HepG2 (cell line): ENCODE data around the gene TAS1R1. TPM values are rescaled to one million over a fixed set of nuclear protein-coding genes. Genes with fewer than 3 reads are reported as not detected.

Source experiments
- AGO1 ChIP-seq: fragments of 200-400 bp; formaldehyde crosslinking; IDR thresholded peaks from 2 replicates; pipeline ENCODE4 v1.6.1; 2017; ENCODE audit warnings: mild to moderate bottlenecking, low read depth, low read length, moderate library complexity; ENCODE audit not compliant: poor library complexity, severe bottlenecking
- ATM ChIP-seq: fragments of 450-650 bp; IDR thresholded peaks from 2 replicates; pipeline ENCODE4 v1.7.1; 2017; ENCODE audit warnings: mild to moderate bottlenecking, borderline replicate concordance
- ELF3 ChIP-seq: IDR thresholded peaks from 2 replicates; pipeline ENCODE4 v1.6.1; 2016; ENCODE audit warnings: missing genetic modification reagents, missing compliant biosample characterization
- FOXM1 ChIP-seq: sonication (generic); formaldehyde crosslinking; IDR thresholded peaks from 2 replicates; pipeline ENCODE4 v1.5.0; 2020; ENCODE audit warnings: missing genetic modification reagents
- KDM6A ChIP-seq: IDR thresholded peaks from 2 replicates; pipeline ENCODE4 v1.6.1; 2016; ENCODE audit warnings: low read depth
- RERE ChIP-seq: IDR thresholded peaks from 2 replicates; pipeline ENCODE4 v1.6.1; 2016; ENCODE audit warnings: low read depth, missing genetic modification reagents, missing compliant biosample characterization
- SP1 ChIP-seq, 2 experiments: fragments of 450-650 bp in 1 of 2; sonication (generic) in 1 of 2; formaldehyde crosslinking in 1 of 2; IDR thresholded peaks; 2 replicates each; pipeline versions ENCODE4 v1.4.0 to v1.6.1; 2016 to 2020; ENCODE audit warnings: missing genetic modification reagents in 1 of 2
- SRSF1 ChIP-seq: fragments of 200-400 bp; formaldehyde crosslinking; optimal IDR thresholded peaks from 2 replicates; pipeline ENCODE3; 2017; ENCODE audit warnings: mild to moderate bottlenecking, low read depth, low read length, moderate library complexity
- SUZ12 ChIP-seq: fragments of 150-350 bp; IDR thresholded peaks from 2 replicates; pipeline ENCODE4 v1.6.1; 2014; ENCODE audit warnings: low read depth, low read length
- TBL1XR1 ChIP-seq: fragments of 150-350 bp; IDR thresholded peaks from 2 replicates; pipeline ENCODE4 v1.6.1; 2014; ENCODE audit warnings: borderline replicate concordance, low read length; ENCODE audit not compliant: partially characterized antibody
- TRIM24 ChIP-seq: sonication (generic); formaldehyde crosslinking; IDR thresholded peaks from 2 replicates; pipeline ENCODE4 v1.8.0; 2022; ENCODE audit warnings: mild to moderate bottlenecking, missing genetic modification reagents
- ZBTB3 ChIP-seq: sonication (generic); formaldehyde crosslinking; IDR thresholded peaks from 2 replicates; pipeline ENCODE4 v1.4.0; 2020; ENCODE audit warnings: low read depth, mild to moderate bottlenecking, moderate library complexity, missing genetic modification reagents, borderline replicate concordance
- ZMYM2 ChIP-seq: sonication (generic); formaldehyde crosslinking; IDR thresholded peaks from 2 replicates; pipeline ENCODE4 v1.8.0; 2022; ENCODE audit warnings: mild to moderate bottlenecking, missing genetic modification reagents
- ZNF136 ChIP-seq: sonication (generic); formaldehyde crosslinking; IDR thresholded peaks from 2 replicates; pipeline ENCODE4 v1.8.1; 2022; ENCODE audit warnings: low read depth, mild to moderate bottlenecking, moderate library complexity, missing genetic modification reagents
- ZNF546 ChIP-seq: sonication (generic); formaldehyde crosslinking; conservative IDR thresholded peaks from 2 replicates; pipeline ENCODE4 v1.8.1; 2023; ENCODE audit warnings: mild to moderate bottlenecking, missing genetic modification reagents
- ZNF761 ChIP-seq: sonication (generic); formaldehyde crosslinking; conservative IDR thresholded peaks from 2 replicates; pipeline ENCODE4 v1.4.0; 2020; ENCODE audit warnings: mild to moderate bottlenecking, missing genetic modification reagents
- ZNF772 ChIP-seq: sonication (generic); formaldehyde crosslinking; IDR thresholded peaks from 2 replicates; pipeline ENCODE4 v1.5.0; 2020; ENCODE audit warnings: mild to moderate bottlenecking, missing genetic modification reagents
- ZNF775 ChIP-seq: sonication (generic); formaldehyde crosslinking; IDR thresholded peaks from 2 replicates; pipeline ENCODE4 v1.4.0; 2020; ENCODE audit warnings: missing genetic modification reagents, mild to moderate bottlenecking, moderate library complexity, borderline replicate concordance
- polyA plus RNA-seq, 8 experiments: library from polyadenylated mRNA; depleted of rRNA in 3 of 8; stranded (reverse) in 7 of 8; unstranded in 1 of 8; fragments of >200 nt; fragmentation: Illumina TruSeq in 4 of 8; extraction: Trizol in 4 of 8; gene quantifications; 2 replicates each; pipeline versions ENCODE4 v1.2.1 to v1.2.3, GENCODE V29; 2011 to 2016; ENCODE audit warnings: low read depth in 4 of 8, missing spikeins in 1 of 8, mixed read lengths in 1 of 8; ENCODE audit not compliant: insufficient read depth in 1 of 8
- total RNA-seq, 5 experiments: library from RNA; depleted of rRNA; stranded (reverse); fragments of >200 nt; fragmentation: Illumina TruSeq; extraction: Trizol; gene quantifications; 2 replicates each; pipeline ENCODE4 v1.2.3, GENCODE V29; 2016; ENCODE audit warnings: low read depth in 1 of 5
- TF ChIP-seq, protein P1 (sequence below): sonication (generic); formaldehyde crosslinking; conservative IDR thresholded peaks from 2 replicates; pipeline ENCODE4 v1.4.0; 2020; ENCODE audit warnings: missing genetic modification reagents
- TF ChIP-seq, protein P2 (sequence below): sonication (generic); formaldehyde crosslinking; IDR thresholded peaks from 2 replicates; pipeline ENCODE4 v1.4.0; 2020; ENCODE audit warnings: low read depth, mild to moderate bottlenecking, missing genetic modification reagents
- TF ChIP-seq, protein P3 (sequence below): sonication (generic); formaldehyde crosslinking; IDR thresholded peaks from 2 replicates; pipeline ENCODE4 v1.5.0; 2020; ENCODE audit warnings: missing genetic modification reagents

Gene TAS1R1
- total and polyA plus RNA-seq, 2 of the 13 experiments (the other 11 are each of a cell fraction or from before 2014, with no cell fraction given): 1.4 to 1.6 TPM

- TF ChIP-seq, protein P1, sequence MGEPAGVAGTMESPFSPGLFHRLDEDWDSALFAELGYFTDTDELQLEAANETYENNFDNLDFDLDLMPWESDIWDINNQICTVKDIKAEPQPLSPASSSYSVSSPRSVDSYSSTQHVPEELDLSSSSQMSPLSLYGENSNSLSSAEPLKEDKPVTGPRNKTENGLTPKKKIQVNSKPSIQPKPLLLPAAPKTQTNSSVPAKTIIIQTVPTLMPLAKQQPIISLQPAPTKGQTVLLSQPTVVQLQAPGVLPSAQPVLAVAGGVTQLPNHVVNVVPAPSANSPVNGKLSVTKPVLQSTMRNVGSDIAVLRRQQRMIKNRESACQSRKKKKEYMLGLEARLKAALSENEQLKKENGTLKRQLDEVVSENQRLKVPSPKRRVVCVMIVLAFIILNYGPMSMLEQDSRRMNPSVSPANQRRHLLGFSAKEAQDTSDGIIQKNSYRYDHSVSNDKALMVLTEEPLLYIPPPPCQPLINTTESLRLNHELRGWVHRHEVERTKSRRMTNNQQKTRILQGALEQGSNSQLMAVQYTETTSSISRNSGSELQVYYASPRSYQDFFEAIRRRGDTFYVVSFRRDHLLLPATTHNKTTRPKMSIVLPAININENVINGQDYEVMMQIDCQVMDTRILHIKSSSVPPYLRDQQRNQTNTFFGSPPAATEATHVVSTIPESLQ (CRISPR knock-in tag): no peak
- no peak for TF ChIP-seq SRSF1
- no peak for TF ChIP-seq AGO1
- no peak for TF ChIP-seq FOXM1
- TF ChIP-seq, protein P2, sequence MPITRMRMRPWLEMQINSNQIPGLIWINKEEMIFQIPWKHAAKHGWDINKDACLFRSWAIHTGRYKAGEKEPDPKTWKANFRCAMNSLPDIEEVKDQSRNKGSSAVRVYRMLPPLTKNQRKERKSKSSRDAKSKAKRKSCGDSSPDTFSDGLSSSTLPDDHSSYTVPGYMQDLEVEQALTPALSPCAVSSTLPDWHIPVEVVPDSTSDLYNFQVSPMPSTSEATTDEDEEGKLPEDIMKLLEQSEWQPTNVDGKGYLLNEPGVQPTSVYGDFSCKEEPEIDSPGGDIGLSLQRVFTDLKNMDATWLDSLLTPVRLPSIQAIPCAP (CRISPR knock-in tag): no peak
- 0 out of 2 replicates have a peak, but pooled peaks have one; percentile 36 for TF ChIP-seq TRIM24 (CRISPR knock-in tag)
- no peak for TF ChIP-seq ELF3 (CRISPR knock-in tag)
- TF ChIP-seq ZBTB3 (CRISPR knock-in tag): no peak
- TF ChIP-seq ZNF772 (CRISPR knock-in tag): no peak
- TF ChIP-seq ZNF775 (CRISPR knock-in tag): no peak
- no peak for TF ChIP-seq KDM6A
- no peak; the same call in 1 of the 2 replicates for TF ChIP-seq ZNF761
- TF ChIP-seq SP1 (IDR thresholded peaks at IDR 0.05): no peak
- TF ChIP-seq SP1 (CRISPR knock-in tag; IDR thresholded peaks at IDR 0.05): no peak
- TF ChIP-seq ATM: no peak
- no peak for TF ChIP-seq SUZ12
- TF ChIP-seq ZNF136 (CRISPR knock-in tag): no peak
- no peak for TF ChIP-seq ZMYM2 (CRISPR knock-in tag)
- no peak for TF ChIP-seq RERE (CRISPR knock-in tag)
- peak; percentile 25; the same call in 1 of the 2 replicates for TF ChIP-seq ZNF546
- no peak for TF ChIP-seq TBL1XR1
- TF ChIP-seq, protein P3, sequence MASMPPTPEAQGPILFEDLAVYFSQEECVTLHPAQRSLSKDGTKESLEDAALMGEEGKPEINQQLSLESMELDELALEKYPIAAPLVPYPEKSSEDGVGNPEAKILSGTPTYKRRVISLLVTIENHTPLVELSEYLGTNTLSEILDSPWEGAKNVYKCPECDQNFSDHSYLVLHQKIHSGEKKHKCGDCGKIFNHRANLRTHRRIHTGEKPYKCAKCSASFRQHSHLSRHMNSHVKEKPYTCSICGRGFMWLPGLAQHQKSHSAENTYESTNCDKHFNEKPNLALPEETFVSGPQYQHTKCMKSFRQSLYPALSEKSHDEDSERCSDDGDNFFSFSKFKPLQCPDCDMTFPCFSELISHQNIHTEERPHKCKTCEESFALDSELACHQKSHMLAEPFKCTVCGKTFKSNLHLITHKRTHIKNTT (CRISPR knock-in tag): no peak
Observed at GRCh38 chr1:6601923-6602668, 47.0 kb downstream of the TAS1R1 start (continued).
